ENCODE results near the gene PLEKHD1. TPM values are rescaled to one million over a fixed set of nuclear protein-coding genes. Genes with fewer than 3 reads are reported as not detected.

Gene PLEKHD1
- total RNA-seq, 1 experiment from 2014 or later, result 0.15 TPM

DNA sequence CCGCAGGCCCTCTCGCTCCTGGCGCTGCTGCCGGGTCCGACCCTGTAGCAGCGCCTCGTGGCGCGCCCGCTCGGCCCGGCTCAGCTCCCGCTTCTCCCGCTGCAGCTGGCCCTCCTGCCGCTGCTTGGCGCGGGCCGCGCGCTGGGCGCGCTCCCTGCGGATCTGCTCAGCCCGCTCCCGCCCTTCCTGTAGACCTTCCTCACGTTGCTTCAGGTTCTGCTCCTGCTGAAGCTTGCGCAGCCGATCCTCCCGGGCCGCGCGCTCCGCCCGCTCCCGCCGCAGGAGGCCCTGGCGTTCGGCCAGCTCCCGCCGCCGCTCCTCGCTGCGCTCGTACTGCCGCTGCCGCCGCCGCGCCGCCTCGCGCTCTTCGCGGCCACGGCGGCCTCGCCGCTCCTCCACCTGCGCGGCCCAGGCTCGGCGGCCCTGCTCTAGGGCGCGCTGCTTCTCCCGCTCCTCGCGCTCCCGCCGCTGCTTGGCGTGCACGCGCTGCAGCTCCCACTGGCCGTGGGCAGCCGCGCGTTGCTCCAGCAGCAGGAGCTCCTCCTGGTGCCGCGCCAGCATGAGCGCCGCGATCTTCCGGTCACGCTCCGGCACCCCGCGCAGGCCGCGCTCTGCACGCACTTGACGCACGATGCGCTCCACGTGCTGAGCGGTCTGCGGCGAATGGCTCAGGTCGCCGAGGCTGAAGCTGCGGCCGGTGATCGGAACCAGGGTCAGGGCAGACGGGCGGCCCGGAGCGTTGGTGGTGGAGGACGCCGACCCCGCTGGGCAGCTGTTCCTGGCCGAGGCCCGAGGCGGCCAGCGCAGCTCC, 87.7 kb downstream of the PLEKHD1 start:
- Histone ChIP-seq H3K4me1 (ENCODE audit: insufficient read depth, low read length) (peaks cover 6% of the 10 kb centered on the region; the same call in 1 of the 2 replicates), H3K27ac (ENCODE audit: low read length) (no peak overlapping the region), H4K20me1 (ENCODE audit: low read length) (no peaks in the 10 kb centered on the region), H3K4me2 (ENCODE audit: low read length) (peak overlapping the region; percentile 79), H3K4me3 (ENCODE audit: low read length) (peak overlapping the region; percentile 51), H3K27me3 (ENCODE audit: low read length) (peaks cover 76% of the 10 kb centered on the region), H3K79me2 (ENCODE audit: low read length) (no peaks in the 10 kb centered on the region), H3K9ac (ENCODE audit: low read length) (no peak overlapping the region), H3K9me2 (replicated peaks; ENCODE audit: low read length) (no peaks in the 10 kb centered on the region), H3K36me3 (ENCODE audit: low read depth, low read length) (no peaks in the 10 kb centered on the region), H3K9me3 (ENCODE audit: low read length) (no peaks in the 10 kb centered on the region), H3F3A (ENCODE audit: low read length, unreplicated experiment) (no peaks in the 10 kb centered on the region), H2AFZ (ENCODE audit: low read length) (peak overlapping the region; percentile 49; the same call in 1 of the 2 replicates)
- intact Hi-C loops (cut with micrococcal nuclease), result loop anchor here (5.0 kb wide), 1 partner anchor 175 kb away; the partner anchor contains the start of genes ERH and SLC39A9
- ATAC-seq (peak; percentile 27), DNase-seq (peak; percentile 33)
- CTCF ChIA-PET, result interaction anchor here (0.5 to 2.2 kb wide), 4 partner anchors 13 to 1141 kb away, joined by 3 to 8 read pairs (median 3); no protein-coding TSS in a partner anchor
- POLR2A ChIA-PET (ENCODE audit: unreplicated experiment), result no interaction called here
- peak; percentile 10 for TF ChIP-seq EZH2 (IDR thresholded peaks at IDR 0.05; ENCODE audit: low read length, unreplicated experiment)
- TF ChIP-seq, protein P1, sequence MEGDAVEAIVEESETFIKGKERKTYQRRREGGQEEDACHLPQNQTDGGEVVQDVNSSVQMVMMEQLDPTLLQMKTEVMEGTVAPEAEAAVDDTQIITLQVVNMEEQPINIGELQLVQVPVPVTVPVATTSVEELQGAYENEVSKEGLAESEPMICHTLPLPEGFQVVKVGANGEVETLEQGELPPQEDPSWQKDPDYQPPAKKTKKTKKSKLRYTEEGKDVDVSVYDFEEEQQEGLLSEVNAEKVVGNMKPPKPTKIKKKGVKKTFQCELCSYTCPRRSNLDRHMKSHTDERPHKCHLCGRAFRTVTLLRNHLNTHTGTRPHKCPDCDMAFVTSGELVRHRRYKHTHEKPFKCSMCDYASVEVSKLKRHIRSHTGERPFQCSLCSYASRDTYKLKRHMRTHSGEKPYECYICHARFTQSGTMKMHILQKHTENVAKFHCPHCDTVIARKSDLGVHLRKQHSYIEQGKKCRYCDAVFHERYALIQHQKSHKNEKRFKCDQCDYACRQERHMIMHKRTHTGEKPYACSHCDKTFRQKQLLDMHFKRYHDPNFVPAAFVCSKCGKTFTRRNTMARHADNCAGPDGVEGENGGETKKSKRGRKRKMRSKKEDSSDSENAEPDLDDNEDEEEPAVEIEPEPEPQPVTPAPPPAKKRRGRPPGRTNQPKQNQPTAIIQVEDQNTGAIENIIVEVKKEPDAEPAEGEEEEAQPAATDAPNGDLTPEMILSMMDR (conservative IDR thresholded peaks at IDR 0.05; ENCODE audit: low read depth, low read length), result no peak
- BruUV-seq (replicated peaks), result no TSS peak

DNA sequence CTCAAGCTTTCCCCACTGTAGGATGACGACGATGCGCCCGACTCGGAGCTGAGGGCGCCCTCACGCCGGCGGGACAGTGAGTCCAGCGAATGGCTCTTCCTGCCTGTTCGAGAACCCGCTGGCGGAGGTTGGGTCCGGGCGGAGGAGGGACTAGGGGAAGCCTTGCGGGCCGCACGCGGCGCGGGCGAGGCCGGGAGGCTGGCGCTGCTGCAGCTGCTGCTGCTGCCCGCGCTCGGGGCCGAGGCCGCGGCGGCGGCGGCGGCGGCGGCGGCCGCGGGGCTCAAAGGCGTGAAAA, 88.3 kb downstream of the PLEKHD1 start:
- DNase-seq, result no peak
- H3K4me1 ChIP-seq (ENCODE audit: insufficient read depth, low read length), result peaks cover 6% of the 10 kb centered on the region; the same call in 1 of the 2 replicates
- H3K27ac ChIP-seq (ENCODE audit: low read length), result no peak overlapping the region
- TF ChIP-seq, protein P1 (conservative IDR thresholded peaks at IDR 0.05; ENCODE audit: low read depth, low read length), result no peak
- TF ChIP-seq EZH2phosphoT487 (IDR thresholded peaks at IDR 0.05; ENCODE audit: borderline replicate concordance, low read length) (no peak), EZH2 (IDR thresholded peaks at IDR 0.05; ENCODE audit: low read length, unreplicated experiment) (no peak)
- ChIA-PET CTCF (no interaction called here), POLR2A (ENCODE audit: unreplicated experiment) (no interaction called here)
- H3K9me2 ChIP-seq (replicated peaks; ENCODE audit: low read length), result no peaks in the 10 kb centered on the region
- H3F3A ChIP-seq (ENCODE audit: low read length, unreplicated experiment), result no peaks in the 10 kb centered on the region
- H3K9me3 ChIP-seq (ENCODE audit: low read length), result no peaks in the 10 kb centered on the region
- H3K27me3 ChIP-seq (ENCODE audit: low read length), result peaks cover 70% of the 10 kb centered on the region
- H3K36me3 ChIP-seq (ENCODE audit: low read depth, low read length), result no peaks in the 10 kb centered on the region
- intact Hi-C loops (cut with micrococcal nuclease), result loop anchor here (5.0 kb wide), 1 partner anchor 175 kb away; the partner anchor contains the start of genes ERH and SLC39A9
- no peak overlapping the region for H3K4me3 ChIP-seq (ENCODE audit: low read length)
- H3K4me2 ChIP-seq (ENCODE audit: low read length), result no peak overlapping the region
- no peak overlapping the region for H3K9ac ChIP-seq (ENCODE audit: low read length)
- ATAC-seq, result no peak
- H3K79me2 ChIP-seq (ENCODE audit: low read length), result no peaks in the 10 kb centered on the region
- H2AFZ ChIP-seq (ENCODE audit: low read length), result no peak overlapping the region
- no peaks in the 10 kb centered on the region for H4K20me1 ChIP-seq (ENCODE audit: low read length)
- BruUV-seq (replicated peaks), result no TSS peak

Data from PC-3 (cell line).